GM12864 (cell line): ENCODE measurements around the gene ADARB1.

Experiments
- DNase-seq: peaks from one replicate; pipeline ENCODE4 v3.0.0-alpha.2; 2011; ENCODE audit warnings: low read depth
- H3K4me3 ChIP-seq: 2 replicates; pipeline ENCODE4 v1.5.1; 2011; ENCODE audit warnings: mild to moderate bottlenecking, low read depth, low read length, control low read depth
- CTCF ChIP-seq: IDR thresholded peaks from 2 replicates; pipeline ENCODE4 v1.5.1; 2011; ENCODE audit warnings: low read depth, mild to moderate bottlenecking, moderate library complexity, low read length, control low read depth, inconsistent platforms; ENCODE audit errors: missing control alignments

Gene ADARB1

DNA sequence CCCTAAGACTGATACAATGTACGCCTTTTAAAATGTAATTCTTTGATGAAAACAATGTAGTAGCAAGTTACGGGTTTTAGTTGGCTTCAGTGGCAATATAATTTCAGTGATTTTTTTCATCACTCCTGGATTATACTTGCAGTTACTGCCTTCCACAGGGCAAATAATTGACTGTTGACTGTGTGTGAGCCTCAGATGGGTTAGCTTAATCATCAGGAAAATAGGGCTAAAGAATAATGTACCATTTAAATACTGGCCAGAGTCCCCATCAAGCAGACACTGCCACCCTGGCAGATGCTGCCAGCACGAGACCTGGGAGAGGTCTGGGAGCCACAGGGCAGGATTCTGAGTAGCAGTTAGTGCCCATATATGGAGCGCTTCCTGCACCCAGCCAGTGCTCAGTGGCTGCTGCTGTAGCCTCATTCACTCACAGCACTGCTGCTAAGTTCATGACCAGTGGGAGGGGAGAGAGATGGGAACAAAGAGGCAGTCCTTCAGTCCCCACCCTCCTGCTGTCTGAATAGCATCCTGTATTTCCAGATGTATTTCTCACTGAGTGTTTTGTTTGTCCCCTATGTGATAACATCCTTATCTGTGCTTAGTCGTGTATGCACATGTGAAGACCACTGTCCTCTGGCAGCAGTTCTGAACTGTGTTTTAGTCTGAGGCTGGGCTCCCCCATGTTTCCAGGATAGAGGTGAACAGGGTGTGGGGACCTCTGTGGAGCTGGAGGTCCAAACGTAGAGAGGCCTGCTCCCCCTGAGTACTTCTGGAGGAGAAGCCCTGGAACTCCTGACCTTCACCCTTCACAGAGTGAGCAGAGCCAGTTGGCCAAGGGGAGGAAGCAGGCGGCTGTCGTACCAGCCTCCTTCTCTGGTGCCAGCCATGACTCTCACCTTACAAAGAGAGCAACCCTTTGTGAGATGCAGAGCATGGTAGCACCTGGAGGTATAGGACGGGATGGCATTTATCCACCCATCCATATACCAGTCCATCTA is 80.4 kb downstream of the ADARB1 start:
- no peak for TF ChIP-seq CTCF
- H3K4me3 ChIP-seq: no peak overlapping the region
- no peak for DNase-seq

GRCh38 chr21:45155910-45156309 is 81.5 kb downstream of the ADARB1 start:
- TF ChIP-seq CTCF: no peak
- no peak for DNase-seq
- H3K4me3 ChIP-seq: no peak overlapping the region

GRCh38 chr21:45156459-45156858 is 82.1 kb downstream of the ADARB1 start:
- H3K4me3 ChIP-seq: no peak overlapping the region
- no peak for TF ChIP-seq CTCF
- no peak for DNase-seq

DNA sequence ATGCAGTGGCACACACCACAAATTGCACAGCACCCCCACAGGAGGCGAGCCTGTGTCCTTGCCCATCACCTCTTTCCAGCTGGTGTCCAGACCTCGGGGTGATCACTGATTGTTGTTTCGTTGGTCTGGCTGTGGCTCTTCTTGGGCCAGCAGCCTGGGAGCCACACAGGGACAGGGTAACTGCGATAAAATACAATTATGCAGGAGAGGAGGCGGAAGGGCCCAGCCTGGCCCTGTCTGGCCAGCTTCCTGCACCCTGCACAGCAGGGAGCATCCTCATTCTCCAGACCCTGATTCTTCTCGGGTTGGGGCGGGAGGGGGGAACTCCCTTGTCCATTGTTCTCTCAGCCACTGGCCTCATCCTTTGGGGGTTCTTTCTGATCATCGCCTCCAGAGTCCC is 83.6 kb downstream of the ADARB1 start:
- TF ChIP-seq CTCF: no peak
- H3K4me3 ChIP-seq: no peak overlapping the region
- DNase-seq: no peak

DNA sequence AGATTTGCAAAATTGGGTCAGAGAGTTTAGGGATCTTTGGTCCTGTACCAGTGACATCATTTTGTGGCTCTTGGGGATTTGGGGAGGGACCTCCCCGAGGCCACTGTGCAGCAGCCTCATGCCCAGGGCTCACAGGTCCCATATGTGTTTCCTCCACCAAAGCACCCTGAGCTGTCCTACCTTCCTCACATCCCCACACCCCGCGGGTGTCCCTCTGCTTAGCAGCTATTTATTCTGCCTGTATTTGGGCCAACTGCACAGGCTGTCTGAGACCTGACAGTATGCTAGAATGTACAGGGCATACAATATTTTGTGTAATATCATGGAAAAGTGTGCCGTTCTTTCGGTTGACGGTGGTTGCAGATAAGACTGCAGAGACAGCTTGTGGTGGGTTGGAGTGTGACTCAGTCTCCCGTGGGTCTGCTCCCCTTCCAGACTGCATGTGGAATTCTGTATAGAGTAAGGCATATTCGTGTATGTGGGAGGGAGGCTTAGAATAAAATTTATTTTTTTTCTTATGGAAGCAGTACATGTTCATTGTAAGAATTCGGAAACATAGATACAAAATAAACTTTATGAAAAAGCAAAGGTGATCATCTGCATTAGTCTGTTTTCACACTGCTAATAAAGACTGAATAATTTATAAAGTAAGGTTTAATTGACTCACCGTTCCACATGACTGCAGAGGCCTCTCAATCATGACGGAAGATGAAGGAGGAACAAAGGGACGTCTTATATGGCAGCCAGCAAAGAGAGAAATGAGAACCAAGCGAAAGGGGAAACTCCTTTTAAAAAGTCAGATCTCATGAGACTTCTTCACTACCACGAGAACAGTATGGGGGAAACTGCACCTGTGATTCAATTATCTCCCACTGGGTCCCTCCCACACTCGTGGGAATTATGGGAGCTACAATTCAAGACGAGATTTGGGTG is 84.4 kb downstream of the ADARB1 start:
- H3K4me3 ChIP-seq: no peak overlapping the region
- DNase-seq: no peak
- TF ChIP-seq CTCF: no peak

GRCh38 chr21:45160198-45160597 is 85.8 kb downstream of the ADARB1 start:
- no peak for DNase-seq
- no peak for TF ChIP-seq CTCF
- H3K4me3 ChIP-seq: no peak overlapping the region
